GOT3 (cell line): ENCODE measurements around the gene ATP9B.
"Not testable (repeated sequence)": the region's sequence is repeated elsewhere in the genome, so short reads cannot be mapped to it uniquely, and the experiment has no call there.

Experiments used
- DNase-seq: peaks from one replicate; lab custom pipeline; 2025; ENCODE audit warnings: mixed read lengths; lab: John Stamatoyannopoulos, UW

The ATP9B gene

GRCh38 chr18:79135924-79136323 is 66.7 kb downstream of the ATP9B start:
- no peak for DNase-seq

GRCh38 chr18:79136742-79137141 is 67.5 kb downstream of the ATP9B start:
- no peak for DNase-seq

- DNase-seq = no peak
These were observed 70.0 kb downstream of the ATP9B start for GRCh38 chr18:79139206-79139605.

GRCh38 chr18:79147014-79147413 is 77.8 kb downstream of the ATP9B start:
- DNase-seq = no peak

GRCh38 chr18:79151191-79151590 is 82.0 kb downstream of the ATP9B start:
- DNase-seq = no peak

GRCh38 chr18:79156327-79156726 is 87.1 kb downstream of the ATP9B start:
- DNase-seq = no peak

GRCh38 chr18:79164706-79165105 is 95.5 kb downstream of the ATP9B start:
- no peak for DNase-seq

- no peak for DNase-seq
These were observed 97.5 kb downstream of the ATP9B start for GRCh38 chr18:79166702-79167101.

- DNase-seq = no peak
These were observed 98.5 kb downstream of the ATP9B start for GRCh38 chr18:79167526-79168190.

- DNase-seq = no peak
These were observed 100.9 kb downstream of the ATP9B start for GRCh38 chr18:79169958-79170555.

- DNase-seq = not testable (repeated sequence)
These were observed 103.1 kb downstream of the ATP9B start for GRCh38 chr18:79172331-79172730.

- no peak for DNase-seq
These were observed 104.5 kb downstream of the ATP9B start for GRCh38 chr18:79173742-79174141.

- no peak for DNase-seq
These were observed 108.9 kb downstream of the ATP9B start for GRCh38 chr18:79178113-79178531.

GRCh38 chr18:79182047-79182713 is 113.0 kb downstream of the ATP9B start:
- no peak for DNase-seq

GRCh38 chr18:79185648-79186047 is 116.5 kb downstream of the ATP9B start:
- no peak for DNase-seq

GRCh38 chr18:79186649-79187048 is 117.5 kb downstream of the ATP9B start:
- no peak for DNase-seq

GRCh38 chr18:79187532-79188277 is 118.5 kb downstream of the ATP9B start:
- no peak for DNase-seq

- DNase-seq = no peak
These were observed 122.2 kb downstream of the ATP9B start for GRCh38 chr18:79191418-79191817.

GRCh38 chr18:79191956-79192355 is 122.8 kb downstream of the ATP9B start:
- DNase-seq = no peak

- DNase-seq = no peak
These were observed 124.6 kb downstream of the ATP9B start for GRCh38 chr18:79193826-79194225.

- DNase-seq = no peak
These were observed 126.8 kb downstream of the ATP9B start for GRCh38 chr18:79195716-79196683.
